HEK293T (cell line): ENCODE results near the gene SLC25A21.

Source experiments
- ARNT ChIP-seq: fragments of 450-650 bp; IDR thresholded peaks from 2 replicates; pipeline ENCODE4 v1.6.1; 2017; ENCODE audit warnings: mild to moderate bottlenecking
- FOXK2 ChIP-seq: fragments of 450-650 bp; IDR thresholded peaks from 2 replicates; pipeline ENCODE4 v1.6.1; 2016; ENCODE audit warnings: mild to moderate bottlenecking
- FOXM1 ChIP-seq: fragments of 450-650 bp; IDR thresholded peaks from 2 replicates; pipeline ENCODE4 v1.6.1; 2017; ENCODE audit warnings: mild to moderate bottlenecking, borderline replicate concordance

DNA sequence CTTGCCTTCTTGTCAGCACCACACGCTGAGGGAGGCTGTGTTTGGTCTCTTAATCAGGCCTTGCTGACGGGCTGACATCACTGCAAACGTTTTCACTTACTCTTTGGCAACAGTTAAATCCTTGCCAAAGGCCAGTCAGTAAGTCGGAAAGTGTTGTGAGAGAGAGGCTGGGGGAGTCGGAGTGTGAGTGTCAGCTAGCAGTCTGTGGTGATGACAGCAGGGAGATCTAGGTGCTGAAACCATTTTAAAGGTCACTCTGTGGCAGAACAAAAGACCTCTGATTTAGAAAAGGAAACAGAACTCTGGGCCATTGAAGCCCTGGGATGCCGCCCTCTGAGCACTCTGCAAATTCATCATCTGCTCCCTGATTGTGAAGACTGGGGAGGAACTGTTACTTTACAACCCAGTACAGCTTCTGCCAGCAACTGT is 367.3 kb downstream of the SLC25A21 start:
- TF ChIP-seq FOXM1 (no peak), ARNT (no peak), FOXK2 (no peak)
